ENCODE data around the gene CST5. TPM values are rescaled to one million over a fixed set of nuclear protein-coding genes. Genes with fewer than 3 reads are reported as not detected.
"Not testable (repeated sequence)": the region's sequence is repeated elsewhere in the genome, so short reads cannot be mapped to it uniquely, and the experiment has no call there.

CST5 gene
- total RNA-seq, 1 donor from 2014 or later: not detected

GRCh38 chr20:23867152-23867776 lies 12.3 kb downstream of the CST5 start:
- Mint-ChIP-seq H3K4me1 (ENCODE audit: low read depth) (no peaks in the 10 kb centered on the region), H3K9me3 (ENCODE audit: low read depth) (peaks cover 5% of the 10 kb centered on the region), H3K36me3 (ENCODE audit: low read depth) (no peaks in the 10 kb centered on the region), H3K4me3 (ENCODE audit: unreplicated experiment) (no peak overlapping the region), H3K27me3 (ENCODE audit: low read depth) (peaks cover 45% of the 10 kb centered on the region), H3K27ac (ENCODE audit: unreplicated experiment) (no peak overlapping the region)
- DNase-seq (ENCODE audit: low spot score): no peak
- TF ChIP-seq, protein P1, sequence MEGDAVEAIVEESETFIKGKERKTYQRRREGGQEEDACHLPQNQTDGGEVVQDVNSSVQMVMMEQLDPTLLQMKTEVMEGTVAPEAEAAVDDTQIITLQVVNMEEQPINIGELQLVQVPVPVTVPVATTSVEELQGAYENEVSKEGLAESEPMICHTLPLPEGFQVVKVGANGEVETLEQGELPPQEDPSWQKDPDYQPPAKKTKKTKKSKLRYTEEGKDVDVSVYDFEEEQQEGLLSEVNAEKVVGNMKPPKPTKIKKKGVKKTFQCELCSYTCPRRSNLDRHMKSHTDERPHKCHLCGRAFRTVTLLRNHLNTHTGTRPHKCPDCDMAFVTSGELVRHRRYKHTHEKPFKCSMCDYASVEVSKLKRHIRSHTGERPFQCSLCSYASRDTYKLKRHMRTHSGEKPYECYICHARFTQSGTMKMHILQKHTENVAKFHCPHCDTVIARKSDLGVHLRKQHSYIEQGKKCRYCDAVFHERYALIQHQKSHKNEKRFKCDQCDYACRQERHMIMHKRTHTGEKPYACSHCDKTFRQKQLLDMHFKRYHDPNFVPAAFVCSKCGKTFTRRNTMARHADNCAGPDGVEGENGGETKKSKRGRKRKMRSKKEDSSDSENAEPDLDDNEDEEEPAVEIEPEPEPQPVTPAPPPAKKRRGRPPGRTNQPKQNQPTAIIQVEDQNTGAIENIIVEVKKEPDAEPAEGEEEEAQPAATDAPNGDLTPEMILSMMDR (IDR thresholded peaks at IDR 0.05): no peak

GRCh38 chr20:23860771-23861170 lies 18.8 kb downstream of the CST5 start:
- not testable (repeated sequence) for H3K4me3 Mint-ChIP-seq (ENCODE audit: unreplicated experiment); H3K9me3 Mint-ChIP-seq (ENCODE audit: low read depth); H3K27ac Mint-ChIP-seq (ENCODE audit: unreplicated experiment); DNase-seq (ENCODE audit: low spot score); H3K4me1 Mint-ChIP-seq (ENCODE audit: low read depth); H3K36me3 Mint-ChIP-seq (ENCODE audit: low read depth)
- H3K27me3 Mint-ChIP-seq (ENCODE audit: low read depth): peaks cover 14% of the 10 kb centered on the region

- TF ChIP-seq, protein P1 (IDR thresholded peaks at IDR 0.05): no peak
- H3K4me1 Mint-ChIP-seq (ENCODE audit: low read depth): peaks cover 5% of the 10 kb centered on the region
- no peak for DNase-seq (ENCODE audit: low spot score)
- no peak overlapping the region for H3K4me3 Mint-ChIP-seq (ENCODE audit: unreplicated experiment)
- peaks cover 18% of the 10 kb centered on the region for H3K27me3 Mint-ChIP-seq (ENCODE audit: low read depth)
- H3K27ac Mint-ChIP-seq (ENCODE audit: unreplicated experiment): no peak overlapping the region
- H3K9me3 Mint-ChIP-seq (ENCODE audit: low read depth): peaks cover 5% of the 10 kb centered on the region
- H3K36me3 Mint-ChIP-seq (ENCODE audit: low read depth): no peaks in the 10 kb centered on the region
These were observed 21.5 kb downstream of the CST5 start for GRCh38 chr20:23857962-23858595.

DNA sequence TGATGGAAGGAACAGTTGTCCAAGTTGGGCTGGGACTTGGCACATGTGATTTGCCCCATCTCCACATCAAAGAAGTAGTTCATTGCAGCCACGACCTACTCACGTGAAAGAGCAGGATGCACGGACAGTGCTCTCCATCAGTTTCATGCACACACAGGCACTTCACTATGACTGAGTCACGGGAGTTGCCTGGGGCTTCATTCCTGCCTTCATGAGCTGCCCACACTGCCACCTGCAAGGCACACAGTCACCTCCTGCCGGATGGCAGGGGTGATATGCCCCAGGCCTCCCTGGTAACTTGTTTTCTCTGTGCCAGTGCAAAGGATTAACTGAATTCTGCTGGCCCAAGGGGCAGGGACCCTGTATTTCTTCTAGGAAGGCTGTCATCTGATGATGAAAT lies 22.8 kb downstream of the CST5 start:
- DNase-seq (ENCODE audit: low spot score): no peak
- peaks cover 5% of the 10 kb centered on the region for H3K4me1 Mint-ChIP-seq (ENCODE audit: low read depth)
- no peak overlapping the region for H3K27ac Mint-ChIP-seq (ENCODE audit: unreplicated experiment)
- H3K9me3 Mint-ChIP-seq (ENCODE audit: low read depth): no peaks in the 10 kb centered on the region
- H3K4me3 Mint-ChIP-seq (ENCODE audit: unreplicated experiment): no peak overlapping the region
- peaks cover 10% of the 10 kb centered on the region for H3K27me3 Mint-ChIP-seq (ENCODE audit: low read depth)
- TF ChIP-seq, protein P1 (IDR thresholded peaks at IDR 0.05): no peak
- no peaks in the 10 kb centered on the region for H3K36me3 Mint-ChIP-seq (ENCODE audit: low read depth)

DNA sequence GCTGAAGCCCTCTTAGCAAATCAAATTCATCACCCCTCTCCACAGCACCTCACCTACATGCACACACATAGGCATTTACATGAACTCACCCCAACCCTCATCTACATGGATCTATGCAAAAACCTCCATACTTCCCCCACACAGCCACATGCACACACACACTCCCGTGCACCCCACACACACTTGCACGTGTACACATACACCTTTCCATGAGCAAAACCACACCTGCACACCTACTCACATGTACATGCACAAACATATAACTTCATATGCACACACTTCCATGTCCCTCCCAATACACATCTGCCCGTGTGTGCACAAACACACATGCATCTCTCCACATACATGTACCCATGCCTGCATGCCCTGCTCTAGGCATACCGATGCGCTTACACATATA lies 23.3 kb downstream of the CST5 start:
- H3K4me3 Mint-ChIP-seq (ENCODE audit: unreplicated experiment): no peak overlapping the region
- peaks cover 5% of the 10 kb centered on the region for H3K4me1 Mint-ChIP-seq (ENCODE audit: low read depth)
- no peaks in the 10 kb centered on the region for H3K9me3 Mint-ChIP-seq (ENCODE audit: low read depth)
- H3K36me3 Mint-ChIP-seq (ENCODE audit: low read depth): no peaks in the 10 kb centered on the region
- TF ChIP-seq, protein P1 (IDR thresholded peaks at IDR 0.05): no peak
- peaks cover 7% of the 10 kb centered on the region for H3K27me3 Mint-ChIP-seq (ENCODE audit: low read depth)
- no peak for DNase-seq (ENCODE audit: low spot score)
- H3K27ac Mint-ChIP-seq (ENCODE audit: unreplicated experiment): no peak overlapping the region

DNA sequence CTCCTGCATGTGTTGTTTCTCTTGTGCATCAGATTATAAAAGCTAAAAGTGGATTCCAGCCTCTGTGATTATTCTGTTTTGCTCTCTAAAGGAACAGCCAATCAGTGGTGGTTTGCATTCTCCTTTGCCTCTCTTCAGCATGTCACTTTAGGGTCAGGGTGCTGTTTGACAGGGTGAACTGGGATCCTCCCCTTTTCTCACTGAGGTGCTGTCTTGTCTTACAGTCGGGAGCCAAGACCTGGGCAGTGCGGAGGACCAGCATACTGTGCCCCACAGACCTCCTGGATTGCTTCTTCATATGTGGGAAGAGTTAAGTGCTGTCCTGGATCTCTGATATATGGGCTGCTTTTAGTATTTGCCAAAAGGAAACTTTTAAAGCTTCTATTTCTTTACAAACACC lies 37.9 kb downstream of the CST5 start:
- Mint-ChIP-seq H3K27me3 (ENCODE audit: low read depth) (peaks cover 38% of the 10 kb centered on the region), H3K27ac (ENCODE audit: unreplicated experiment) (no peak overlapping the region), H3K4me1 (ENCODE audit: low read depth) (no peaks in the 10 kb centered on the region), H3K9me3 (ENCODE audit: low read depth) (peaks cover 10% of the 10 kb centered on the region), H3K36me3 (ENCODE audit: low read depth) (peaks cover 5% of the 10 kb centered on the region), H3K4me3 (ENCODE audit: unreplicated experiment) (no peak overlapping the region)
- no peak for DNase-seq (ENCODE audit: low spot score)
- TF ChIP-seq, protein P1 (IDR thresholded peaks at IDR 0.05): no peak
